ENCODE data around the gene PDE4B.

DNA sequence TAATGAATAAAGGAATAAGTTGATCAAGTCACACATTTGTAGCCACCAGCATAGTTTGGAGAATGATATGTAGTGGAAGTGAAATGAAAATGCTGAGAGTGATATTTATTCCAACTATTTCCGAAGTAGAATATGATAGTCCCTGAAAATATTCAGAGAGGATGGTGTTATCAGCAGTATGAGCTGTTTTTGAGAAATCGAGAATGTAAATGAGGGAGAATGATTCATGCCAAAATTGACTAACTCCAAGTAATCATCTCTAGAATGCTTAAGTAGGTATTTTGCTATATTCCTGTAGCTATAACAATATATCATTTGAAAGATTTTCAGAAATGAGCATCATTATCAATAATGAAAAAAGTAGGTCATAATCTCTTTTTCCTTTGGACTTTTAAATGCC is 178.9 kb downstream of the PDE4B start:
- TF ChIP-seq POLR2AphosphoS5 (IDR thresholded peaks at IDR 0.05) (no peak), EZH2 (IDR thresholded peaks at IDR 0.05; ENCODE audit: borderline replicate concordance, insufficient read depth, low read length, poor library complexity, severe bottlenecking) (no peak), TAF1 (IDR thresholded peaks at IDR 0.05; ENCODE audit: low read depth) (no peak), EP300 (conservative IDR thresholded peaks at IDR 0.05; ENCODE audit: poor library complexity, severe bottlenecking) (no peak)
- TF ChIP-seq, protein P1, sequence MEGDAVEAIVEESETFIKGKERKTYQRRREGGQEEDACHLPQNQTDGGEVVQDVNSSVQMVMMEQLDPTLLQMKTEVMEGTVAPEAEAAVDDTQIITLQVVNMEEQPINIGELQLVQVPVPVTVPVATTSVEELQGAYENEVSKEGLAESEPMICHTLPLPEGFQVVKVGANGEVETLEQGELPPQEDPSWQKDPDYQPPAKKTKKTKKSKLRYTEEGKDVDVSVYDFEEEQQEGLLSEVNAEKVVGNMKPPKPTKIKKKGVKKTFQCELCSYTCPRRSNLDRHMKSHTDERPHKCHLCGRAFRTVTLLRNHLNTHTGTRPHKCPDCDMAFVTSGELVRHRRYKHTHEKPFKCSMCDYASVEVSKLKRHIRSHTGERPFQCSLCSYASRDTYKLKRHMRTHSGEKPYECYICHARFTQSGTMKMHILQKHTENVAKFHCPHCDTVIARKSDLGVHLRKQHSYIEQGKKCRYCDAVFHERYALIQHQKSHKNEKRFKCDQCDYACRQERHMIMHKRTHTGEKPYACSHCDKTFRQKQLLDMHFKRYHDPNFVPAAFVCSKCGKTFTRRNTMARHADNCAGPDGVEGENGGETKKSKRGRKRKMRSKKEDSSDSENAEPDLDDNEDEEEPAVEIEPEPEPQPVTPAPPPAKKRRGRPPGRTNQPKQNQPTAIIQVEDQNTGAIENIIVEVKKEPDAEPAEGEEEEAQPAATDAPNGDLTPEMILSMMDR (IDR thresholded peaks at IDR 0.05; ENCODE audit: poor library complexity, severe bottlenecking) = no peak

Data from neural cell (in vitro differentiated cells).